HepG2 (cell line): Measurements from ENCODE around the gene PTPN13. TPM values are rescaled to one million over a fixed set of nuclear protein-coding genes. Genes with fewer than 3 reads are reported as not detected.

Experiments used
- ATAC-seq: fragments of 200-7000 bp; cut with Tn5 transposase; 3 replicates; pipeline ENCODE4 v1.9.1; 2020; ENCODE audit warnings: mild to moderate bottlenecking, moderate library complexity
- BruUV-seq: library from RNA; stranded (reverse); fragments of 400-500 nt; replicated peaks from 2 replicates; lab custom pipeline; 2021; lab: Mats Ljungman, UMichigan
- CTCF ChIA-PET: fragments of 300-600 bp; formaldehyde crosslinking; extraction: SDS; loops from one replicate; lab custom pipeline; 2021; ENCODE audit warnings: low total read pairs, inconsistent platforms, low intra/inter-chr PET ratio; lab: Yijun Ruan, JAX
- POLR2A ChIA-PET: fragments of 350-600 bp; sonication (Branson Sonifier 250); formaldehyde crosslinking; loops from one replicate; lab custom pipeline; 2020; ENCODE audit warnings: antibody characterized with exemption, inconsistent platforms; lab: Yijun Ruan, JAX
- DNase-seq: peaks from one replicate; pipeline ENCODE4 v3.0.0-alpha.2; 2015; ENCODE audit warnings: low spot score
- FAIRE-seq: peaks from 3 replicates; lab custom pipeline; 2011; peaks lifted over from hg19 to GRCh38; lab: Jason Lieb, UNC
- H2AFZ ChIP-seq: one replicate; pipeline ENCODE4 v1.6.1; 2011; ENCODE audit warnings: low read length, inconsistent platforms
- H3K27ac ChIP-seq: fragments of 300-600 bp; 3 replicates; pipeline ENCODE4 v1.8.0; 2011; ENCODE audit warnings: mixed run types, mild to moderate bottlenecking, mixed read lengths, low read length, inconsistent platforms; ENCODE audit not compliant: insufficient read depth; ENCODE audit errors: extremely low read length
- H3K27me3 ChIP-seq, 2 experiments: fragments of 200-600 bp in 1 of 2; 2 replicates in 1 of 2; 3 replicates in 1 of 2; pipeline versions ENCODE4 v1.6.0 to v1.8.0; 2011; ENCODE audit warnings: low read length in 2 of 2, mild to moderate bottlenecking in 2 of 2, moderate library complexity in 2 of 2, inconsistent platforms in 1 of 2; ENCODE audit not compliant: insufficient read depth in 2 of 2, control insufficient read depth in 1 of 2
- H3K36me3 ChIP-seq, 2 experiments: fragments of 200-600 bp in 1 of 2; replicated peaks in 1 of 2; 2 replicates in 1 of 2; 3 replicates in 1 of 2; pipeline versions ENCODE4 v1.5.1 to v1.8.0; 2011; ENCODE audit warnings: low read length in 2 of 2, inconsistent platforms in 1 of 2; ENCODE audit not compliant: insufficient read depth in 2 of 2, control insufficient read depth in 1 of 2
- H3K4me1 ChIP-seq: 2 replicates; pipeline ENCODE4 v1.5.1; 2012; ENCODE audit warnings: low read length, inconsistent platforms; ENCODE audit not compliant: insufficient read depth
- H3K4me2 ChIP-seq: 2 replicates; pipeline ENCODE4 v1.6.0; 2011; ENCODE audit warnings: low read depth, low read length, inconsistent platforms
- H3K4me3 ChIP-seq, 3 experiments: fragments of 200-600 bp in 1 of 3; sonication (generic), shearing (Covaris generic) in 1 of 3; replicated peaks in 1 of 3; 2 replicates each; pipeline ENCODE4 v1.5.1; 2011 to 2016; ENCODE audit warnings: low read length in 3 of 3, inconsistent platforms in 2 of 3, low read depth in 2 of 3, mild to moderate bottlenecking in 2 of 3, control low read depth in 1 of 3, mixed read lengths in 1 of 3; ENCODE audit not compliant: insufficient read depth in 1 of 3
- H3K79me2 ChIP-seq: one replicate; pipeline ENCODE4 v1.6.1; 2011; ENCODE audit warnings: low read length, inconsistent platforms; ENCODE audit not compliant: insufficient read depth
- H3K9ac ChIP-seq: 2 replicates; pipeline ENCODE4 v1.6.0; 2011; ENCODE audit warnings: mild to moderate bottlenecking, low read depth, low read length, inconsistent platforms; ENCODE audit not compliant: insufficient read depth
- H3K9me3 ChIP-seq: 2 replicates; pipeline ENCODE4 v1.5.1; 2012; ENCODE audit warnings: mild to moderate bottlenecking, low read length
- H4K20me1 ChIP-seq: 2 replicates; pipeline ENCODE4 v1.6.0; 2011; ENCODE audit warnings: inconsistent platforms, mild to moderate bottlenecking, low read length, moderate library complexity; ENCODE audit not compliant: insufficient read depth
- HOXA7 ChIP-seq: sonication (generic); formaldehyde crosslinking; IDR thresholded peaks from 2 replicates; pipeline ENCODE4 v1.8.1; 2022; ENCODE audit warnings: mild to moderate bottlenecking, missing genetic modification reagents, moderate library complexity
- MBD4 ChIP-seq: IDR thresholded peaks from 2 replicates; pipeline ENCODE4 v1.6.1; 2012; ENCODE audit warnings: low read length, inconsistent platforms, borderline replicate concordance
- NFYB ChIP-seq: sonication (generic); formaldehyde crosslinking; IDR thresholded peaks from 2 replicates; pipeline ENCODE4 v1.4.0; 2020; ENCODE audit warnings: missing genetic modification reagents
- NR2F6 ChIP-seq, 2 experiments: IDR thresholded peaks; 2 replicates each; pipeline ENCODE4 v1.6.1; 2016; ENCODE audit warnings: antibody characterized with exemption in 1 of 2, mild to moderate bottlenecking in 1 of 2
- YEATS2 ChIP-seq: sonication (generic); formaldehyde crosslinking; IDR thresholded peaks from 2 replicates; pipeline ENCODE4 v1.4.0; 2020; ENCODE audit warnings: missing genetic modification reagents, borderline replicate concordance
- ZNF253 ChIP-seq: sonication (generic); formaldehyde crosslinking; IDR thresholded peaks from 2 replicates; pipeline ENCODE4 v1.8.0; 2022; ENCODE audit warnings: mild to moderate bottlenecking, missing genetic modification reagents, borderline replicate concordance
- ZNF263 ChIP-seq: sonication (generic); formaldehyde crosslinking; IDR thresholded peaks from 2 replicates; pipeline ENCODE4 v1.4.0; 2020; ENCODE audit warnings: missing genetic modification reagents
- ZZZ3 ChIP-seq: sonication (generic); formaldehyde crosslinking; IDR thresholded peaks from 2 replicates; pipeline ENCODE4 v1.4.0; 2020; ENCODE audit warnings: missing genetic modification reagents, mild to moderate bottlenecking, borderline replicate concordance
- WGBS: methylation state at CpG from one replicate; pipeline ENCODE4 v1.1.6; 2017; ENCODE audit warnings: low lambda C conversion rate; 5-methylcytosine and 5-hydroxymethylcytosine counted together
- in situ Hi-C: cut with HindIII; loops from 2 replicates; pipeline ENCODE4 v1.10.0; 2017; ENCODE audit warnings: low pct_unique_long_range_greater_than_20kb; ENCODE audit not compliant: extremely low pct_ligation_motif_present
- intact Hi-C: fragments of 100-400 bp; cut with micrococcal nuclease; formaldehyde crosslinking; loops from one replicate; pipeline ENCODE4 v1.10.0; 2022; ENCODE audit not compliant: unreplicated experiment
- polyA plus RNA-seq, 8 experiments: library from polyadenylated mRNA; depleted of rRNA in 3 of 8; stranded (reverse) in 7 of 8; unstranded in 1 of 8; fragments of >200 nt; fragmentation: Illumina TruSeq in 4 of 8; extraction: Trizol in 4 of 8; gene quantifications; 2 replicates each; pipeline versions ENCODE4 v1.2.1 to v1.2.3, GENCODE V29; 2011 to 2016; ENCODE audit warnings: low read depth in 4 of 8, missing spikeins in 1 of 8, mixed read lengths in 1 of 8; ENCODE audit not compliant: insufficient read depth in 1 of 8
- total RNA-seq, 5 experiments: library from RNA; depleted of rRNA; stranded (reverse); fragments of >200 nt; fragmentation: Illumina TruSeq; extraction: Trizol; gene quantifications; 2 replicates each; pipeline ENCODE4 v1.2.3, GENCODE V29; 2016; ENCODE audit warnings: low read depth in 1 of 5
- TF ChIP-seq, protein P1 (sequence below): sonication (generic); formaldehyde crosslinking; IDR thresholded peaks from 2 replicates; pipeline ENCODE4 v1.4.0; 2020; ENCODE audit warnings: mild to moderate bottlenecking, missing genetic modification reagents, borderline replicate concordance
- TF ChIP-seq, protein P2 (sequence below): sonication (generic); formaldehyde crosslinking; IDR thresholded peaks from 2 replicates; pipeline ENCODE4 v1.4.0; 2020; ENCODE audit warnings: missing genetic modification reagents
- TF ChIP-seq, protein P3 (sequence below): sonication (generic); formaldehyde crosslinking; IDR thresholded peaks from 2 replicates; pipeline ENCODE4 v1.8.0; 2022; ENCODE audit warnings: missing genetic modification reagents, mild to moderate bottlenecking, borderline replicate concordance
- TF ChIP-seq, protein P4 (sequence below): sonication (generic); formaldehyde crosslinking; IDR thresholded peaks from 2 replicates; pipeline ENCODE4 v1.4.0; 2020; ENCODE audit warnings: missing genetic modification reagents

The PTPN13 gene
- total and polyA plus RNA-seq, 2 of the 13 experiments (the other 11 are each of a cell fraction or from before 2014, with no cell fraction given) = not detected

DNA sequence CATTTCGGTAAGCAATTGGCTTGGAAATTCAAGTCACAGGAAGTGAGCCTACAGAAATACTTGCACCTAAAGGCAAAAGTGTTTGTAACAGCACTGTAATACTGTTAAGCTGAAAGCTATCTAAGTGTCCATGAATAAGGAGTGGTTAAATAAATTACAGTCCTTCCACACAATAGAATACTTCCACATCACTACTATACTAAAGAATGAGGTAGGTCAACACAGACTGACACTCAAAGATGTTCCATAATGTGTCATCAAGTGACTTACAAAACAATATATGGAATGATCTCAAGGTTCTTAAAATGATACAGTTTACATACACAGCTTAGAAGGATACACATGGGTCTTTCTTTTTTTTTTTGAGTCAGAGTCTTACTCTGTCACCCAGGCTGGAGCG, 228.0 kb downstream of the PTPN13 start:
- ATAC-seq (no peak), FAIRE-seq (no peak), DNase-seq (no peak)
- H3K4me3 ChIP-seq = no peak overlapping the region
- H3K9ac ChIP-seq = no peak overlapping the region
- no peaks in the 10 kb centered on the region for H3K36me3 ChIP-seq
- WGBS = 57% methylated on average over 2 of the region's 2 CpGs
- H3K27me3 ChIP-seq = no peaks in the 10 kb centered on the region; a peak in 1 of 5 replicates
- no peaks in the 10 kb centered on the region for H4K20me1 ChIP-seq
- CTCF ChIA-PET = no interaction called here
- H3K79me2 ChIP-seq = no peaks in the 10 kb centered on the region
- in situ Hi-C loops = no loop called here
- no peak overlapping the region for H3K4me2 ChIP-seq
- POLR2A ChIA-PET = no interaction called here
- no TSS peak for BruUV-seq
- H3K4me1 ChIP-seq = peaks cover 7% of the 10 kb centered on the region; the same call in 1 of the 2 replicates
- H3K9me3 ChIP-seq = no peaks in the 10 kb centered on the region
- no peak overlapping the region for H2AFZ ChIP-seq
- intact Hi-C loops = no loop called here
- TF ChIP-seq, protein P1, sequence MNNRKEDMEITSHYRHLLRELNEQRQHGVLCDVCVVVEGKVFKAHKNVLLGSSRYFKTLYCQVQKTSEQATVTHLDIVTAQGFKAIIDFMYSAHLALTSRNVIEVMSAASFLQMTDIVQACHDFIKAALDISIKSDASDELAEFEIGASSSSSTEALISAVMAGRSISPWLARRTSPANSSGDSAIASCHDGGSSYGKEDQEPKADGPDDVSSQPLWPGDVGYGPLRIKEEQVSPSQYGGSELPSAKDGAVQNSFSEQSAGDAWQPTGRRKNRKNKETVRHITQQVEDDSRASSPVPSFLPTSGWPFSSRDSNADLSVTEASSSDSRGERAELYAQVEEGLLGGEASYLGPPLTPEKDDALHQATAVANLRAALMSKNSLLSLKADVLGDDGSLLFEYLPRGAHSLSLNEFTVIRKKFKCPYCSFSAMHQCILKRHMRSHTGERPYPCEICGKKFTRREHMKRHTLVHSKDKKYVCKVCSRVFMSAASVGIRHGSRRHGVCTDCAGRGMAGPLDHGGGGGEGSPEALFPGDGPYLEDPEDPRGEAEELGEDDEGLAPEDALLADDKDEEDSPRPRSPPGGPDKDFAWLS (CRISPR knock-in tag) = no peak
- no peak for TF ChIP-seq HOXA7 (CRISPR knock-in tag)
- TF ChIP-seq, protein P2, sequence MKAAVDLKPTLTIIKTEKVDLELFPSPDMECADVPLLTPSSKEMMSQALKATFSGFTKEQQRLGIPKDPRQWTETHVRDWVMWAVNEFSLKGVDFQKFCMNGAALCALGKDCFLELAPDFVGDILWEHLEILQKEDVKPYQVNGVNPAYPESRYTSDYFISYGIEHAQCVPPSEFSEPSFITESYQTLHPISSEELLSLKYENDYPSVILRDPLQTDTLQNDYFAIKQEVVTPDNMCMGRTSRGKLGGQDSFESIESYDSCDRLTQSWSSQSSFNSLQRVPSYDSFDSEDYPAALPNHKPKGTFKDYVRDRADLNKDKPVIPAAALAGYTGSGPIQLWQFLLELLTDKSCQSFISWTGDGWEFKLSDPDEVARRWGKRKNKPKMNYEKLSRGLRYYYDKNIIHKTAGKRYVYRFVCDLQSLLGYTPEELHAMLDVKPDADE (CRISPR knock-in tag) = no peak
- TF ChIP-seq, all 625 proteins: peak for 0
- H3K27ac ChIP-seq = no peak overlapping the region

DNA sequence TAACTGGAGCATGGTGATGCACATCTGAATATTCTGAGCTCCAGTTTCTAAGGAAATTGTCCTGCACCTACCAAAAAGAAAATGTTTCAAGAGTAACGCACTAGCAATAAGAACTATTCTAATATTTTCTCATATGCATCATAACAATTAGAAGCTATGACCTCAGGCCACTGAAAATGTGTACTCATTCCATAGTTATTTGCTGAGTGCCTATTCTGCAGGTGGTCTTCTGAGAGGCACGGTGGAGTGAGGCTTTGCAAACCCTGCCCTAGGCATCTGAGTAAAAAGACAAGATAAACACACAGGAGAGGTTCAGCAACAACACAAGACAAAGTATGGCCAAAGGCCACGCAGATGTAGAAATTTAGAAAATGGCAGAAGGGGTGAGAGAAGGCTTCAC, 231.4 kb downstream of the PTPN13 start:
- ChIA-PET CTCF (no interaction called here), POLR2A (no interaction called here)
- WGBS = 10% methylated on average over 3 of the region's 3 CpGs
- Histone ChIP-seq H3K9ac (no peak overlapping the region), H3K36me3 (no peaks in the 10 kb centered on the region), H2AFZ (no peak overlapping the region), H3K4me1 (no peaks in the 10 kb centered on the region), H3K27me3 (no peaks in the 10 kb centered on the region; a peak in 1 of 5 replicates), H3K4me3 (no peak overlapping the region), H3K9me3 (no peaks in the 10 kb centered on the region), H3K4me2 (no peak overlapping the region), H4K20me1 (no peaks in the 10 kb centered on the region), H3K27ac (no peak overlapping the region), H3K79me2 (no peaks in the 10 kb centered on the region)
- ATAC-seq (no peak), DNase-seq (no peak), FAIRE-seq (no peak)
- intact Hi-C loops = no loop called here
- in situ Hi-C loops = no loop called here
- BruUV-seq = no TSS peak
- TF ChIP-seq MBD4 (no peak), ZNF253 (CRISPR knock-in tag) (no peak), NR2F6 (IDR thresholded peaks at IDR 0.05) (no peak), NR2F6 (CRISPR knock-in tag; IDR thresholded peaks at IDR 0.05) (no peak), YEATS2 (CRISPR knock-in tag) (no peak), ZZZ3 (CRISPR knock-in tag) (no peak), NFYB (CRISPR knock-in tag) (no peak), ZNF263 (CRISPR knock-in tag) (no peak)
- TF ChIP-seq, protein P3, sequence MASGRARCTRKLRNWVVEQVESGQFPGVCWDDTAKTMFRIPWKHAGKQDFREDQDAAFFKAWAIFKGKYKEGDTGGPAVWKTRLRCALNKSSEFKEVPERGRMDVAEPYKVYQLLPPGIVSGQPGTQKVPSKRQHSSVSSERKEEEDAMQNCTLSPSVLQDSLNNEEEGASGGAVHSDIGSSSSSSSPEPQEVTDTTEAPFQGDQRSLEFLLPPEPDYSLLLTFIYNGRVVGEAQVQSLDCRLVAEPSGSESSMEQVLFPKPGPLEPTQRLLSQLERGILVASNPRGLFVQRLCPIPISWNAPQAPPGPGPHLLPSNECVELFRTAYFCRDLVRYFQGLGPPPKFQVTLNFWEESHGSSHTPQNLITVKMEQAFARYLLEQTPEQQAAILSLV (CRISPR knock-in tag) = no peak
- TF ChIP-seq, protein P4, sequence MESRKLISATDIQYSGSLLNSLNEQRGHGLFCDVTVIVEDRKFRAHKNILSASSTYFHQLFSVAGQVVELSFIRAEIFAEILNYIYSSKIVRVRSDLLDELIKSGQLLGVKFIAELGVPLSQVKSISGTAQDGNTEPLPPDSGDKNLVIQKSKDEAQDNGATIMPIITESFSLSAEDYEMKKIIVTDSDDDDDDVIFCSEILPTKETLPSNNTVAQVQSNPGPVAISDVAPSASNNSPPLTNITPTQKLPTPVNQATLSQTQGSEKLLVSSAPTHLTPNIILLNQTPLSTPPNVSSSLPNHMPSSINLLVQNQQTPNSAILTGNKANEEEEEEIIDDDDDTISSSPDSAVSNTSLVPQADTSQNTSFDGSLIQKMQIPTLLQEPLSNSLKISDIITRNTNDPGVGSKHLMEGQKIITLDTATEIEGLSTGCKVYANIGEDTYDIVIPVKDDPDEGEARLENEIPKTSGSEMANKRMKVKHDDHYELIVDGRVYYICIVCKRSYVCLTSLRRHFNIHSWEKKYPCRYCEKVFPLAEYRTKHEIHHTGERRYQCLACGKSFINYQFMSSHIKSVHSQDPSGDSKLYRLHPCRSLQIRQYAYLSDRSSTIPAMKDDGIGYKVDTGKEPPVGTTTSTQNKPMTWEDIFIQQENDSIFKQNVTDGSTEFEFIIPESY (CRISPR knock-in tag) = no peak
